Subcutaneous adipose tissue (tissue), 4 donors: Measurements from ENCODE around the gene CDK5RAP1. TPM values are rescaled to one million over a fixed set of nuclear protein-coding genes. Genes with fewer than 3 reads are reported as not detected.

Experiments
- CTCF ChIP-seq: fragments of 450-650 bp; IDR thresholded peaks from one replicate; pipeline ENCODE4 v1.5.1; 2016; ENCODE audit warnings: low read depth, mild to moderate bottlenecking, control low read depth, antibody characterized with exemption, moderate library complexity
- total RNA-seq, 4 donors: library from RNA; depleted of rRNA; stranded (reverse); fragments of >200 nt; gene quantifications; one replicate each; pipeline ENCODE4 v1.1.0, GENCODE V29; 2016

The CDK5RAP1 gene
- total RNA-seq, 4 donors from 2014 or later: 14.5 to 26.0 (median 16.3) TPM

GRCh38 chr20:33391722-33392415 is 9.4 kb downstream of the CDK5RAP1 start:
- TF ChIP-seq CTCF: no peak

GRCh38 chr20:33388268-33388667 is 13.1 kb downstream of the CDK5RAP1 start:
- no peak for TF ChIP-seq CTCF

- no peak for TF ChIP-seq CTCF
These were observed 14.1 kb downstream of the CDK5RAP1 start for GRCh38 chr20:33387177-33387576.

GRCh38 chr20:33386673-33387072 is 14.6 kb downstream of the CDK5RAP1 start:
- no peak for TF ChIP-seq CTCF

GRCh38 chr20:33377366-33377765 is 24.0 kb downstream of the CDK5RAP1 start:
- no peak for TF ChIP-seq CTCF

- no peak for TF ChIP-seq CTCF
These were observed 27.3 kb downstream of the CDK5RAP1 start for GRCh38 chr20:33373735-33374605.

- no peak for TF ChIP-seq CTCF
These were observed 28.3 kb downstream of the CDK5RAP1 start for GRCh38 chr20:33372993-33373441.
